Heart left ventricle (tissue), 16 donors: ENCODE data around the gene LEPROT. TPM values are rescaled to one million over a fixed set of nuclear protein-coding genes. Genes with fewer than 3 reads are reported as not detected.

Experiments used
- ATAC-seq, 4 donors: fragments of 200-7000 bp; cut with Tn5 transposase; one replicate each; pipeline ENCODE4 v1.9.1; 2020 to 2022; ENCODE audit warnings: moderate library complexity in 4 of 4, mild to moderate bottlenecking in 3 of 4, moderate number of reproducible peaks in 1 of 4
- DNase-seq, 5 donors: peaks; one replicate each; pipeline ENCODE4 v3.0.0-alpha.2; 2020
- H3K27ac ChIP-seq, 12 donors: fragments of 200-600 bp; sonication (generic) in 4 of 12; one replicate each; pipeline versions ENCODE4 v1.5.0 to v1.8.0; 2016 to 2022; ENCODE audit warnings: mild to moderate bottlenecking in 2 of 12
- H3K27me3 ChIP-seq, 9 donors: fragments of 200-600 bp; sonication (generic) in 2 of 9; one replicate each; pipeline versions ENCODE4 v1.5.1 to v1.8.0; 2016 to 2022; ENCODE audit warnings: mild to moderate bottlenecking in 3 of 9
- H3K36me3 ChIP-seq, 9 donors: fragments of 200-600 bp; sonication (generic) in 2 of 9; one replicate each; pipeline versions ENCODE4 v1.5.0 to v1.8.0; 2018 to 2022; ENCODE audit warnings: mild to moderate bottlenecking in 2 of 9
- H3K4me1 ChIP-seq, 12 donors: fragments of 200-600 bp; sonication (generic) in 4 of 12; one replicate each; pipeline versions ENCODE4 v1.5.0 to v1.8.0; 2016 to 2022; ENCODE audit warnings: mild to moderate bottlenecking in 3 of 12
- H3K4me3 ChIP-seq, 12 donors: fragments of 200-600 bp; sonication (generic) in 4 of 12; one replicate each; pipeline versions ENCODE4 v1.5.0 to v1.8.0; 2017 to 2022; ENCODE audit warnings: mild to moderate bottlenecking in 9 of 12, moderate library complexity in 4 of 12
- H3K9me3 ChIP-seq, 12 donors: fragments of 200-600 bp; sonication (generic) in 4 of 12; one replicate each; pipeline versions ENCODE4 v1.5.0 to v1.8.0; 2016 to 2022; ENCODE audit warnings: mild to moderate bottlenecking in 1 of 12
- CTCF ChIP-seq, 12 donors: fragments of 200-600 bp; sonication (generic) in 4 of 12; IDR thresholded peaks; one replicate each; pipeline versions ENCODE4 v1.5.0 to v1.8.0; 2018 to 2022; ENCODE audit warnings: antibody characterized with exemption in 12 of 12, mild to moderate bottlenecking in 5 of 12
- POLR2A ChIP-seq, 2 donors: fragments of 450-650 bp; IDR thresholded peaks; one replicate each; pipeline ENCODE4 v1.6.1; 2017; ENCODE audit warnings: antibody characterized with exemption in 2 of 2, mild to moderate bottlenecking in 2 of 2, moderate library complexity in 2 of 2
- WGBS, 4 donors: extraction: QIAGEN DNeasy Blood & Tissue Kit in 2 of 4; methylation state at CpG; one replicate each; pipeline versions ENCODE4 v1.1.5 to v1.1.7; 2013 to 2018; 5-methylcytosine and 5-hydroxymethylcytosine counted together
- intact Hi-C, 10 donors: fragments of 100-400 bp; cut with DNase I; formaldehyde crosslinking; loops; one replicate each; pipeline versions ENCODE4 v1.11.1 to v1.14.2; 2022
- polyA plus RNA-seq, 2 donors: library from polyadenylated mRNA; stranded (reverse); fragments of 200-250 nt; gene quantifications; one replicate each; pipeline ENCODE4 v1.2.3, GENCODE V29; 2013
- total RNA-seq, 9 donors: library from RNA; depleted of rRNA in 2 of 9; stranded (reverse); fragments of >200 nt in 2 of 9; fragmentation: NEBNext Ultra II Directional in 3 of 9; extraction: Animal tissue kit (Norgen Biotek cat#: 25700) in 3 of 9; gene quantifications; one replicate each; pipeline versions ENCODE4 v1.1.0 to v1.2.4, GENCODE V29; 2016 to 2023
- donor health status: ischemic (EF 13 %, LVEDD 7.1; RV severe dilation, severe dysfunction).
- donor health status: healthy with polysubstance abuse.
- donor health status: DM: no; HTN: yes; CAD: no.
- donor health status: DM: no; HTN: no; CAD: no.
- donor health status: ischemic (EF 25% LVEDD 6.9; RV normal size, moderate dysfunction).
- donor health status: ischemic (EF 25% LVEDD 5.7; RV mildly dilated, moderate dysfunction).
- donor health status: healthy.
- donor health status: DM: yes; HTN: yes; CAD: no.
- donor health status: ischemic (EF 35%, LVEDD 5.7; RV mildly dilated, moderate dysfunction).
- donor health status: nonischemic (EF 11% LVEDD 7.7; RV severe dilation, severe dysfunction).
- donor health status: DM: yes; HTN: yes; CAD: no.
- donor health status: PGD.
- donor health status: ischemic (EF 29% LVEDD 5.4; RV normal size, mild dysfunction).
- donor health status: nonischemic (EF 23%, LVEDD 6.1; RV moderate dilation, normal function).

LEPROT gene
- total and polyA plus RNA-seq, 11 donors, result 20.8 to 66.2 (median 46.2) TPM

GRCh38 chr1:65387821-65388220 lies 32.6 kb upstream of the LEPROT start:
- no peaks in the 10 kb centered on the region for H3K27me3 ChIP-seq
- peaks cover 0 to 25% (median 0%) of the 10 kb centered on the region in 9 donors for H3K36me3 ChIP-seq
- ATAC-seq, result no peak
- no peak for DNase-seq
- H3K4me1 ChIP-seq, result no peaks in the 10 kb centered on the region
- no peaks in the 10 kb centered on the region for H3K9me3 ChIP-seq
- no peak overlapping the region for H3K27ac ChIP-seq
- 87 to 93% (median 92%) methylated on average over 2 of the region's 2 CpGs for WGBS, 4 donors
- TF ChIP-seq POLR2A (IDR thresholded peaks at IDR 0.05), result no peak
- TF ChIP-seq CTCF (IDR thresholded peaks at IDR 0.05), result no peak
- H3K4me3 ChIP-seq, result no peak overlapping the region
- intact Hi-C loops, result no loop called here

- Histone ChIP-seq H3K4me3 (no peak overlapping the region), H3K4me1 (no peaks in the 10 kb centered on the region), H3K36me3 (peaks cover 0 to 27% (median 0%) of the 10 kb centered on the region in 9 donors), H3K27ac (no peak overlapping the region), H3K27me3 (no peaks in the 10 kb centered on the region), H3K9me3 (no peaks in the 10 kb centered on the region)
- 87 to 96% (median 91%) methylated on average over 3 of the region's 3 CpGs for WGBS, 4 donors
- ATAC-seq (no peak), DNase-seq (no peak)
- intact Hi-C loops, result no loop called here
- TF ChIP-seq POLR2A (IDR thresholded peaks at IDR 0.05) (no peak), CTCF (IDR thresholded peaks at IDR 0.05) (no peak)
These were observed 31.4 kb upstream of the LEPROT start for GRCh38 chr1:65388908-65389695.

GRCh38 chr1:65392497-65392896 lies 28.0 kb upstream of the LEPROT start:
- ATAC-seq (no peak), DNase-seq (no peak)
- no peak overlapping the region for H3K27ac ChIP-seq
- intact Hi-C loops, result no loop called here
- H3K4me1 ChIP-seq, result no peaks in the 10 kb centered on the region
- H3K27me3 ChIP-seq, result no peaks in the 10 kb centered on the region
- WGBS, 4 donors, result 97 to 99% (median 98%) methylated on average over 6 to 7 of the region's 7 CpGs
- no peak overlapping the region for H3K4me3 ChIP-seq
- H3K9me3 ChIP-seq, result no peaks in the 10 kb centered on the region
- TF ChIP-seq POLR2A (IDR thresholded peaks at IDR 0.05) (no peak), CTCF (IDR thresholded peaks at IDR 0.05) (no peak)
- peaks cover 0 to 38% (median 0%) of the 10 kb centered on the region in 9 donors for H3K36me3 ChIP-seq

GRCh38 chr1:65393347-65393746 lies 27.1 kb upstream of the LEPROT start:
- no peak overlapping the region for H3K4me3 ChIP-seq
- WGBS, 4 donors, result 90 to 95% (median 94%) methylated on average over 2 of the region's 2 CpGs
- no peaks in the 10 kb centered on the region for H3K4me1 ChIP-seq
- no peaks in the 10 kb centered on the region for H3K27me3 ChIP-seq
- no peaks in the 10 kb centered on the region for H3K9me3 ChIP-seq
- intact Hi-C loops, result no loop called here
- H3K27ac ChIP-seq, result no peak overlapping the region
- ATAC-seq (no peak), DNase-seq (no peak)
- peaks cover 0 to 34% (median 0%) of the 10 kb centered on the region in 9 donors for H3K36me3 ChIP-seq
- TF ChIP-seq POLR2A (IDR thresholded peaks at IDR 0.05) (no peak), CTCF (IDR thresholded peaks at IDR 0.05) (no peak)
